Activated naive CD8-positive, alpha-beta T cell (primary cell): ENCODE data around the gene DTNBP1.

Experiments used
- H3K27ac Mint-ChIP-seq: one replicate; pipeline ENCODE4 v1.8.0; 2021; ENCODE audit warnings: mixed read lengths
- H3K27me3 Mint-ChIP-seq: one replicate; pipeline ENCODE4 v1.8.0; 2021; ENCODE audit warnings: mixed read lengths
- H3K36me3 Mint-ChIP-seq: one replicate; pipeline ENCODE4 v1.8.0; 2021; ENCODE audit warnings: mixed read lengths
- H3K4me1 Mint-ChIP-seq: one replicate; pipeline ENCODE4 v1.8.0; 2021; ENCODE audit warnings: low read depth, mixed read lengths
- H3K4me3 Mint-ChIP-seq: one replicate; pipeline ENCODE4 v1.8.0; 2021; ENCODE audit warnings: mild to moderate bottlenecking, mixed read lengths
- H3K9me3 Mint-ChIP-seq: one replicate; pipeline ENCODE4 v1.8.0; 2021; ENCODE audit warnings: low read depth, mixed read lengths

DTNBP1 gene, protein sequence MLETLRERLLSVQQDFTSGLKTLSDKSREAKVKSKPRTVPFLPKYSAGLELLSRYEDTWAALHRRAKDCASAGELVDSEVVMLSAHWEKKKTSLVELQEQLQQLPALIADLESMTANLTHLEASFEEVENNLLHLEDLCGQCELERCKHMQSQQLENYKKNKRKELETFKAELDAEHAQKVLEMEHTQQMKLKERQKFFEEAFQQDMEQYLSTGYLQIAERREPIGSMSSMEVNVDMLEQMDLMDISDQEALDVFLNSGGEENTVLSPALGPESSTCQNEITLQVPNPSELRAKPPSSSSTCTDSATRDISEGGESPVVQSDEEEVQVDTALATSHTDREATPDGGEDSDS

DNA sequence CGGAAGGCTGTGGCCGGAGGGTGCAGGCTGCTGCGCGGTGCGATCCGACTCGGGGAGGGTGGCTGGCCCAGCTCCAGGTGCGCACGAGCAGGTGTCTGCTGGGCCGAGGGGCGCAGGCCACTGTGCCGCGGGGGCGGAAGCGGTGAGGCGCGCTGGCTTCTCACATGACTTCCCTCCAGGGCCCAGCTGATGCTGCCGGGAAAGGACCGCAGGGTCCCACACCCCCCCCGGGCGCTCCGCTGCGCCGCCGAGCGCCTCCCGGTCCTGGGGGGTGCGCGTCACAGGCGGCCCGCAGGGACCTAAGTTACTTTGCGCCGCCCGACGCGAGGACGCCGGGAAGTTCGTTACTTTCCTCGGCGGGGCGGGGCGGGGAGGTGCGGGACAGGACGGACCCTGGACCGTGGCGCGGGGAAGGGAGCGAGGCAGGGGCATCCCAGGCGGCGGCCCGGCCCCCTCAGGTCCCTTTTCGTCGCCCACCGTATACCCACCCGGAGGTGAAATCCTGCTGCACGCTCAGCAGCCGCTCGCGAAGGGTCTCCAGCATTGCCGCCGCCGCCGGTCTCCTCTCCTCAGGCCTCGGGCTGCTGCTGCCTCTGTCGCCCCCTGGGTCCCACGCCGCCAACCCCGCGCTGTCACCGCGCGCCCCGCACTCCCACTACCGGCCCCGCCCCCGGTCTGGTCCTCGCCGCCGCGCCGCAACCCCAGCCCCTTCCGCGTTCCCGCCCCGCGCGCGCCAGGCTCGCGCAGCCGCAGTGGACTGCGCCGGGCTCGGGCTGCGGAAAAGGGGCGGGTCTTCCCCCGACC is at the start of gene DTNBP1:
Gene DTNBP1, minus strand, starts transcription at position 703 of the 804 bp plus-strand sequence. Its CDS starts 159 bp downstream, at position 544.
- peaks cover 31% of the 10 kb centered on the region for H3K4me1 Mint-ChIP-seq
- peaks cover 2% of the 10 kb centered on the region for H3K36me3 Mint-ChIP-seq
- peak within 1 kb of the TSS; percentile 86 for H3K4me3 Mint-ChIP-seq
- no peaks in the 10 kb centered on the region for H3K9me3 Mint-ChIP-seq
- H3K27me3 Mint-ChIP-seq: no peaks in the 10 kb centered on the region
- H3K27ac Mint-ChIP-seq: peak within 1 kb of the TSS; percentile 62

DNA sequence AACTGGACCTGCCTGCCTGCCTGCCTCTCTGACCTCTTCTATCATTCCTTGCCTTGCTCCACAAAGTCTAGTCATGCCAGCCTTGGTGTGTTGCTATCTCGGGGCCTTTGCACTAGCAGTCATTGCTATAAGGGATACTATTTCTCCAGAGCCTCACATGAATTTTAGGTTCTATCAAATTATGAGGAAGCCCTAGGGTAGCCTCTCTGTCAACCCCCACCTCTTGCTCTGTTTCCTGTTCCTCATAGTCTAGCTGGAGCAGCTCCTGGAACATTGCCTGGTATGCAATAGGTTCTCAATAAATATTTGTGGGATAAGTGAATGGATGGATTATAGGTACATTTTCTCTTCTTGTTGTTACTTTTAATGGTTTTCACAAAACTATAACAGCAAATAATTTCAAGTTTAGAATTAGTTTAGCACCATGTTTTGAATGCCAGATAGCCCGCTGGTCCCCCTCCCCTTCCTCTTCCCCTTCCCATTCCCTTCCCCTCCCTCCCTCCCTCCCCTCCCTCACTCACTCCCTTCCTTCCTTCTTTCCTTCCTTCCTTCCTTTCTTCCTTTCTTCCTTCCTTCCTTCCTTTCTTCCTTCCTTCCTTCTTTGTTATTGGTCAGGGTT is 46.9 kb upstream of the DTNBP1 start:
- Mint-ChIP-seq H3K36me3 (no peaks in the 10 kb centered on the region), H3K9me3 (peaks cover 3% of the 10 kb centered on the region), H3K27ac (no peak overlapping the region)

DNA sequence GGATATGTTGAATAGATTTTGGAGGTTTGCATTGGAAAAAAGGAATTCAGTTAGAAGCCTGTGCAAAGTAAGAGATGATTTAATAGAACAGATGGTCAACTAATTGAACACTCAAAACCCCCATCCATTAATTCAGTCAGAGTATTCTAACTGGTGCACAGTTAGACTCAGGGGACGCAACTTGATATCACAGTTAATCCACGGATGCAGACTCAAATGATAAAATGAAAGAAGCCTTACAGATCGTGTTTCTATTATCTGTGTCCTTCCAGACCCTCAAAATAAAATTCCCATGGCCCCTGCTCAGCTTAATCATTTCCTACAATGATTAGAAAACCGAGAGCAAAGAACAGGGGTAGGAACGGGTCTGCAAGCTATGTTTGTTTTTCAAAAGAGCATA is 45.4 kb upstream of the DTNBP1 start:
- H3K27ac Mint-ChIP-seq: no peak overlapping the region
- H3K9me3 Mint-ChIP-seq: peaks cover 7% of the 10 kb centered on the region
- H3K36me3 Mint-ChIP-seq: peaks cover 7% of the 10 kb centered on the region
- no peaks in the 10 kb centered on the region for H3K27me3 Mint-ChIP-seq
- no peak overlapping the region for H3K4me3 Mint-ChIP-seq
- H3K4me1 Mint-ChIP-seq: no peaks in the 10 kb centered on the region

More for the DNA sequence above, 46.9 kb upstream of the DTNBP1 start:
- no peaks in the 10 kb centered on the region for H3K27me3 Mint-ChIP-seq
- peaks cover 7% of the 10 kb centered on the region for H3K4me1 Mint-ChIP-seq
- H3K4me3 Mint-ChIP-seq: no peak overlapping the region

DNA sequence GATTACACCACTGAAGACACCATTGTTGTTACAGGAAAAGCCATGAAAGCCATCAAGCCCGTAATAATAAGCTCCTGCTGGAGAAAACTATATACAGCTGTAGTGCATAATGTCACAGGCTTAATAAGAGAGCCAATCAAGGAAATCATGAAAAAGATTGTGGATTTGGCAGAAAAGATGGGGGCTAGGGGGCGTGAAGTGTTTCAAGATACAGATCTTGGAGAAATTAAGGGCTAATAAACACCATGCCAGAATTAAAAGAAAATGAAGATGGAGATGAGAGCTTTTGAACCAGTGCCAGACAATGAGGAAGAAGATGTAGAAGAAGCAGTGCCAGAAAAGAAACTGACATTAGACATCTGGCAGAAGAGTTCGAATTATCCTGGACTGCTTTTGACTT is 43.2 kb upstream of the DTNBP1 start:
- Mint-ChIP-seq H3K4me3 (no peak overlapping the region), H3K36me3 (peaks cover 7% of the 10 kb centered on the region), H3K27me3 (no peaks in the 10 kb centered on the region), H3K9me3 (peaks cover 7% of the 10 kb centered on the region), H3K27ac (no peak overlapping the region), H3K4me1 (no peaks in the 10 kb centered on the region)

DNA sequence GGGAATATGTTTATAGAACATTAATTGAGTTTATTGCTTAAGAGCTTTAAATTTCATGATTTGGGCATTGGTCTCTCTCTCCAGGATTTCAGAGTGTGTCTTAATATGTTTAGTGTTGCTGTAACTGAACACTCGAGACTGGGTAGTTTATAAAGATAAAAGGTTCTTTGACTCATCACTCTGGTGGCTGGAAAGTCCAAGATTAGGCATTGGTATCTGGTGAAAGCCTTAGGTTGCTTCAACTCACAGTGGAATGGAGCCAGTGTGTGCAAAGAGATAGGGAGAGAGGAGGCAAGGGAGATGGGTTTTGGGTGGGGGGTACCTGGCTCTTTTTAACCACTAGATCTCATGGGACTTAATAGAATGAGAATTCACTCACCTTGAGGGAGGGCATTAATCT is 35.6 kb upstream of the DTNBP1 start:
- no peaks in the 10 kb centered on the region for H3K27me3 Mint-ChIP-seq
- H3K36me3 Mint-ChIP-seq: peaks cover 3% of the 10 kb centered on the region
- H3K27ac Mint-ChIP-seq: no peak overlapping the region
- H3K4me3 Mint-ChIP-seq: no peak overlapping the region
- H3K9me3 Mint-ChIP-seq: peaks cover 2% of the 10 kb centered on the region
- no peaks in the 10 kb centered on the region for H3K4me1 Mint-ChIP-seq

DNA sequence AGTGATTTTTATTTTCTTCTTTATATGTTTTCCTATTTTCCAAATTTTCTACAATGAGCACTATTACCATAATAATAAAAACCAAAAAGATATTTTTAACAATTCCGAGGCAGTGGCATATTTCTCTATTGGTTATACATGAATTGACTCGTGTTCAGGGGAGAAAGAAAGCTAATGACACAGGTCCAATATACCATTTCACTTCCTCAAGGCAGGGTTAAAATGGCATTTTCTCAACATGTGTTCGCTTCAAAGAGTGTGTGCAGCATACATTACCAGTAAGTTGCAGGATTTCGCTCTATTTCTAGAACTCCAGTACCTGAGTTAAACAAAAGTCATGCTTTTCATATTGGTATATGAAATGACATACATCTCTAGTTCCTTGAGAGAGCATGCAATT is 35.1 kb upstream of the DTNBP1 start:
- Mint-ChIP-seq H3K4me3 (no peak overlapping the region), H3K9me3 (no peaks in the 10 kb centered on the region), H3K27me3 (no peaks in the 10 kb centered on the region), H3K4me1 (no peaks in the 10 kb centered on the region), H3K36me3 (no peaks in the 10 kb centered on the region), H3K27ac (no peak overlapping the region)

DNA sequence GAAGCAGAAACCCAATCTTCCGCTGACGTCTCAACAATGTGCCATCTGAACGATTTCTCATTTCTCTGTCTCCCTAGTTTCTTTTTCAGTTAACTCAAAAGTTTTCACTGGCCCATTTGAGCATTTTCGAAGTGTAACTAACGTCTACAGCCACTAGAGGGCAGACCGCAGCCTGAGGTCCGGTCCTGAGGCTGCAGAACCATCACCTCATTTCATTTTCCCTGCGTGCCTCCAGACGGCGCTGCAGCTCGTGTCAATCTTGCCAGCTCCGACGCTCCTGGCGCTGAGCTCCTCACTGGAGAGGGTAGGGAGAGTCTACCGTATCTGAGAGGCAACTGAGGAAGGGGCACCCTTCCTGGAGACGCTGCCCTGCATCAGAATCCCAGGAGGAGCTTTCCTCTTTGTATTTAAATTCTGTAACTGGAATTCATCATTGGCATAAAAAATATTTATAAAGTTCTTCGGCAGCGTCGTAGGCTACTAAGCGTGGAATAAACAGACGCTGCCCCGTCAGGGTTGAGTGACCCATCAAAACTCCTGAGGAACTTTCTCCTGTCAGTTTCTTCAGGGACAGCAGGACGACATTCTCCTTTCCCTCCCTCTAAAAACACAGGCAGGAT is 28.5 kb upstream of the DTNBP1 start:
- Mint-ChIP-seq H3K9me3 (no peaks in the 10 kb centered on the region), H3K27me3 (peaks cover 4% of the 10 kb centered on the region), H3K4me1 (peaks cover 7% of the 10 kb centered on the region), H3K4me3 (no peak overlapping the region), H3K27ac (no peak overlapping the region), H3K36me3 (no peaks in the 10 kb centered on the region)

DNA sequence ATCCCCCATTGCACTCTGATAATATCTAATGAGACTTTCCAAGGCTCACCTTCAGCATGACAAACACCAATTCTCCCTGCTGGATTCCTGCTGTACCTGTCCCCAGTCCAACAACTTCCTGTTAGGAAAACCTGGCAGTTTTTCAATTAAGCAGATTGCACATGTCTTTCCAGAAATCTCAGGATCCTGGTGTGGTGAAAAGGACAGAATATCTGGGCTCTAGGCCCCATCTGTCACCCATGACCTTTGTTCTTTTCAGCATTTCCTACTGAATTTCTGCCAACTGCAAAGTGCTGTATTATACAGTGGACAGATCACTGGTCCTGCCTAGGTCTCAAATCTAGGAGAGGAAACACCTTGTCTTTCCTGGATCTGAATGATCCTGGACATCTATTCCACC is 27.7 kb upstream of the DTNBP1 start:
- no peaks in the 10 kb centered on the region for H3K36me3 Mint-ChIP-seq
- H3K27me3 Mint-ChIP-seq: peaks cover 4% of the 10 kb centered on the region
- no peaks in the 10 kb centered on the region for H3K9me3 Mint-ChIP-seq
- no peak overlapping the region for H3K4me3 Mint-ChIP-seq
- peaks cover 7% of the 10 kb centered on the region for H3K4me1 Mint-ChIP-seq
- H3K27ac Mint-ChIP-seq: no peak overlapping the region

DNA sequence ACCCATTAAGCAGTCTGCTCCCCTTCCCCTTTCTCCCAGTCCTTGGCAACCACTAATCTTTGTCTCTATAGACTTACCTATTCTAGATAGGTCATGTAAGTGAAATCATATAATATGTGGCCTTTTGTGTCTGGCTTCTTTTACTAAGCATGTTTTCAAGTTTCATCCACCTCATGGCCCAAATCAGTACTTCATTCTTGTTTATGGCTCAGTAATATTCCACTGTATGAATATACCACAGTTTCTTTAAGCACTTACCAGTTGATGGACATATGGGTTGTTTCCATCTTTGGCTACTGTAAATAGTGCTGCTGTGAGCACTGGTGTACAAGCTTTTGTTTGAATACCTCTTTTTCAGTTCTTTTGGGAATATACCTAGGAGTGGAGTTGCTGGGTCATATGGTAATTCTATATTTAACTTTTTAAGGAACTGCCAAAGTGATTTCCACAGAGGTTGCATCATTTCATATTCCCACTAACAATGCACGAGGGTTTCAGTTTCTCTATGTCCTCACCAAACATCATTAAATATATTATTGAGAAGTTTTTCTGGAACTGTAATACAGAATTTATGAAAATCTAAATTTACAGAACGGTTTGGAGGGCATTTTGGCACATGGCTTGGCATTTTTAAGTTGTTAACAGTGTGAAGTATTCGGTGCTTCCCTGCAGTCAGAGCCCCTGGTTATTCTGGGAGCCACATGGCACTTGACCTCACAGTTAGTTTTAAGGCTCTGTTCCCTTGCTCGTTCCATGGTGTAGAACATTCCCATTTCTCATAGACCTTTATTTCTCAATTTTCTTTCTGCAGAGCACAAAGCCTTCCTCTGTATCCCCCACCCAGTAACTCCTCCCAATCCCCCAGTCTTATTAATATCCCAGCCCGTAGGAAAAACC is 27.0 kb upstream of the DTNBP1 start:
- no peaks in the 10 kb centered on the region for H3K36me3 Mint-ChIP-seq
- no peaks in the 10 kb centered on the region for H3K9me3 Mint-ChIP-seq
- no peak overlapping the region for H3K27ac Mint-ChIP-seq

DNA sequence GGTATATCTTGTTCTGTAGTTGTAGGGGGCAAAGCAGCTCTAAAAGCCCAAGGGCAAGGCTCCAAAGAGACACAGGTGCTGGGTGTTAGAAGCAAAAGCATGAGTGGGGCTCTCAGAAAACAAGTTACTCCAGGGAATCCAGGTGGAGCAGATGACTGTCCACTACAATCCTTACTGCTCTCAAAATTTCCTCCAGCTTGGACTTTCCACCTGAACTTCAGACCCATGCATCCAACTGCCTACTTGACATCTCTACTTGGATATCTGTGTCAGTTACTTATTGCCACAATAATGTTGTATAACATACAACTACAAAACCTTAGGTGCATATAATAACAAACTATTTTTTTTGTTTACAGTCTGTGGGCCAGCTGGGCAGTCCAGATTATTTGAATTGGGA is 22.8 kb upstream of the DTNBP1 start:
- peaks cover under 1% of the 10 kb centered on the region for H3K27me3 Mint-ChIP-seq
- peaks cover 5% of the 10 kb centered on the region for H3K9me3 Mint-ChIP-seq
- no peaks in the 10 kb centered on the region for H3K36me3 Mint-ChIP-seq

More for the DNA sequence above, 27.0 kb upstream of the DTNBP1 start:
- Mint-ChIP-seq H3K4me1 (peaks cover 7% of the 10 kb centered on the region), H3K4me3 (no peak overlapping the region), H3K27me3 (peaks cover 4% of the 10 kb centered on the region)

DNA sequence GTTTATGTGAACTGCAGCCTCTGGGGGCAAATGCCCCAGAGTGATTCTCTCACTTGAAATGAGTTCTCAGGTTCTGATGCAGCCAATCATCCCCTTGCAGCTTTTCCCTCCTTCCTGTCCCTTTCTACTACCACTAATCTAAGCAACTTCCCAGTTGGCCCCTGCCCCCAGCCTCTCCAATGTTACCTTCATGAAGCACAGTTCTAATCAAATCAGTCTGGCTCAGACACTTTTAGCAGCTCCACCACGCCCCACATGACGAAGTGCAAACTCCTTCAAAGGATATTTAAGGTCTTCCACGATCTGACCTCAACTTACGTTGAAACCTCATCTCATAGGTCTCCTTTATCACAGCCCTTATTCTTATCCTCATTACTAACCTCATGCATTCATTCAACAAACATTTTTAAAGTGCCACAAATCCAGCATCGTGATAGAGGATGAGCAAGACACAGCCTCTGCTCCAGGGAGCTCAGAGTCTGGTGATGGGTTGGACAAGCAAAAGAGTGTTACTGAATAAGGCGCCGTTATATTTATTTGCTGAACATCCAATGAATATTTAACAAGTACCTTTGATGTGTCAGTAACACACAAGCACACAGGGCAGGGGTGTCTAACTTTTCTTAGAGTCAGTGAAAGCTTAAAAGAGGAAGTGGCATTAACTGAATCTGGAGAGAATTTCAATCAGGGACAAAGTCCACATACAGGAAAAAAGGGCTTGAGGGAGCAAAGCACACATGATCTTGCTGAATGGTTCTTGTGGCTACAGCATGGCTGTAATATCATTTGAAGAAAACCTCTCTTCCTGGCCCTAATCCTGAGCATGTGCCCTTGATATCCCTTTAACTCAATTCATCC is 20.4 kb upstream of the DTNBP1 start:
- no peak overlapping the region for H3K4me3 Mint-ChIP-seq
- no peak overlapping the region for H3K27ac Mint-ChIP-seq
- no peaks in the 10 kb centered on the region for H3K4me1 Mint-ChIP-seq
- H3K9me3 Mint-ChIP-seq: peaks cover 5% of the 10 kb centered on the region
- H3K27me3 Mint-ChIP-seq: peaks cover 1% of the 10 kb centered on the region
- H3K36me3 Mint-ChIP-seq: no peaks in the 10 kb centered on the region

More for the DNA sequence above, 22.8 kb upstream of the DTNBP1 start:
- Mint-ChIP-seq H3K4me3 (no peak overlapping the region), H3K27ac (no peak overlapping the region), H3K4me1 (no peaks in the 10 kb centered on the region)

DNA sequence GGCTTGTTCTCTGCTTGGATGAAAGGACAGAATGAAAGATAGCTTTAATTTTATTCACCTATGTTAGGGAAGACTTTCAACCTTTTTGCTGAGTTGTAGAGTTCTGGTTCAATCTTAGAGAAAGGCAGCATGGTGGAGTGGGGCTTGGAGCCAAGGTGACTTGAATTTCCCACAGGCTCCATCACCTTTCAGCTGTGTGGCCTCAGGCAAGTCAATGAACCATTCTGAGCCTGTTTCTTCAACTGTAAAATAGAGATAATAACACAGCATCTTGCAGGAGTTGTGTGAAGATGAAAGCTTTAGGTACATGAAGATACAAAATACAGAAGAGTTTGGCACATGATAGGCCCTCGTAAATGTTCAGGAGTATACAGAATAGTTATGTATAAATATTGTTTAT is 19.1 kb upstream of the DTNBP1 start:
- Mint-ChIP-seq H3K4me1 (no peaks in the 10 kb centered on the region), H3K27ac (no peak overlapping the region), H3K36me3 (no peaks in the 10 kb centered on the region), H3K27me3 (peaks cover 1% of the 10 kb centered on the region), H3K4me3 (no peak overlapping the region), H3K9me3 (peaks cover 5% of the 10 kb centered on the region)

DNA sequence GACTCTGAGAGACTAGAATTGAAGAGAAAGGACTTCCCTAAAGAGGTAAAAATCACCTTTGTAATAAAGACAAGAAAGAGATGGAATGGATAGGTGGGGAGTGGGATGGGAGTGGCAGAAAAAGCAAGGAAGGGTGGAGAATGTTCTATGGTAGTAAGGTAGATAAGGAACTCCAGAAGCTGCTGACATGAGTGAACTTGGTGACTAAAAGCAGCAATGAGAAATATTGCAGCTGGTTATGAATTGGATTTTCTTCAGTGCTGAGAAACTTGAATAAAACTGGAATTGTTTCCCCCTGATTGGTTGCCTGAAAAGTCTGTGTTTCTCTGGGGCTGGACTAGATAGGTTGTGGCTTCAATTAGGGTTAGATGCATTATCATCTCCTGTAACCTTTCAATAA is 15.7 kb upstream of the DTNBP1 start:
- Mint-ChIP-seq H3K9me3 (peaks cover 5% of the 10 kb centered on the region), H3K36me3 (no peaks in the 10 kb centered on the region), H3K27ac (no peak overlapping the region), H3K27me3 (peaks cover 1% of the 10 kb centered on the region), H3K4me3 (no peak overlapping the region), H3K4me1 (no peaks in the 10 kb centered on the region)
